Measurements from ENCODE around the gene ISOC1.

The ISOC1 gene

DNA sequence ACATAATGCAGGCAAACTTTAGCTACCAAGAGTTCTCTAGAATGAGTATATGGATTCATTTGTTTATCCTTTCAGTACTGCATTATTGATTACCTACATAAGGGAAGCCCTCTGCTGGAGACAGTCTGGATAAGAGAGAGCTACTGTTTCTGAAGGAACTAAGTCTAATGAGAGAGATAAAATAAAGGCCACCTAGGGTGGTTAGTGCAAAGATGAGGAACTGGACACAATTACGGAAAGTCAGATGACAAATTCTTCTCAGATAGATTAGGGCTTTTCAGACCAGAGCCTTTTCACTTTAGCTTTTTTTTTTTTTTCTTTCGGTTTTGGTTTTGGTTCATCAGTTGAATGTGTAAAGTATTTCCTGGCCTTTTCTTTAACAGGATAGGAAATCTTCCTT, 31.3 kb downstream of the ISOC1 start:
- no peak for DNase-seq (ENCODE audit: low read depth in 2 of 2)

DNA sequence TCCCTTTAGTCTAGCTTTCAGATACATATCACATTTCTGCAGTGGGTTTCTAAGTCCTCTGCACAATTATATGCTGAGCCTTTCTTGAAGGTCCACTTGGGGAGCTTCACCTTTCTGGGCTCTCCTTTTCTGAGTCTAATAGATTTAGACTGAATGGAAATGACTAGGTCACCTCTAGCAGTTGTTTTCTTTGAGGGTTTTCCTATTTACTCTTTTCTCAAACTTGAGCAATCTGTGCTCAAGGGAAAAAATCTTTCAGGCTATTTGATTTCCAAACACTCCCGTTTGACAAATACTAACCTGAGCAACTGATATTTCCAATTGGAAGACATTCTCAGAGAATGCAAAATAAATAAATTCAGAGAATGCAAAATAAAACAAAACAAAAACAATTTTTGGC, 39.0 kb downstream of the ISOC1 start:
- no peak for DNase-seq (ENCODE audit: low read depth in 2 of 2)

DNA sequence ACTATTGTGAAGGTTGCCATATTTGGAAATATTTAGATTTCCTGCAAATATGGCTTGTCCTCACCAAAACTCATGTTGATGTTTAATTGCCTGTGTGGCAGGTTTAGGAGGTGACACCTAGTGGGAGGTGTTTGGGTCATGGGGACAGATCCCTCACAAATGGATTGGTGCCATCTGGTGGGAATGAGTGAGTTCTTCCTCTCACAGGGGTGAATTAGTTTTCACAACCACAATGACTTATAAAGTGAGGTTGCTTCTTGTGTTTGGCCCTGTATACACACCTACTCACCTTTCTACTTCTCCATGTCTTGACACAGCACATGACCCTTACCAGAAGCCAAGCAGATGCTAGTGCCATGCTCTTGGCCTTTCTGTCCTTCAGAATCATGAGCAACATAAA, 41.1 kb downstream of the ISOC1 start:
- no peak for DNase-seq (ENCODE audit: low read depth in 2 of 2)

DNA sequence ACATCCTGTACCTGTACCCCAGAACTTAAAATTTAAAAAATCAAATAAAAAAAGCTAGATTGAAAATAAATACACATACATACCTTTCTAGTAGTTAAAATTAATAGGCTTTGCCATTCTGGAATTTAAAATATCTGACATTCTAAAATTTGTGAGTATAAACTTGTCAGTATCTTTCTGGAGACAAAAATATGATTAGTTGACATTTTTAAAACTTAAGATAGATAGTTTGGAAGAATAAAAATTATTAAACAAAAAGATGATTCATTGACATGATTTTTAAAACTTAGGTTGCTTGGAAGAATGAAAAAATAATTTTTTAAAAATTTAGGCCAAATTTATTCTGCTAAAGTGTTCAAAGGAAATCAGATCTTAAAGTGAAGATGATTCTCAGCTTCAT, 43.1 kb downstream of the ISOC1 start:
- no peak for DNase-seq (ENCODE audit: low read depth in 2 of 2)

DNA sequence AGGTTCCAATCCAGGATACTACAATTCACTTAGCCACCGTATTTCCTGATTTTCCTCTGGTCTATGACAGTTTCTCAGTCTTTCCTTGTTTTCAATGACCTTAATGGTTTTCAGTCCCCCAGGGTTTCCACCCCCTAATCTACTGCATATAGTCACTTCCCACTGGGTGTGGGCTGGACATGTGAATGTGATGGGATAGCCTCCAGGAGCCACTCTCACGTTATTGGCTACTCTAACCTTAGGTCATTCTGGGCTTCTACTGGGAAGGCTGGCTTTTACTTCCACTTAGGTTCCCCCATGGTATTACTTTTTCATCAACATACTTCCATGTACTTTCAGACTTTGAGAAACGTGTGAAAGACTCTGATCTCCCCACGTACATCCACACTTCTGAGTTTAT, 46.5 kb downstream of the ISOC1 start:
- no peak for DNase-seq (ENCODE audit: low read depth in 2 of 2)

DNA sequence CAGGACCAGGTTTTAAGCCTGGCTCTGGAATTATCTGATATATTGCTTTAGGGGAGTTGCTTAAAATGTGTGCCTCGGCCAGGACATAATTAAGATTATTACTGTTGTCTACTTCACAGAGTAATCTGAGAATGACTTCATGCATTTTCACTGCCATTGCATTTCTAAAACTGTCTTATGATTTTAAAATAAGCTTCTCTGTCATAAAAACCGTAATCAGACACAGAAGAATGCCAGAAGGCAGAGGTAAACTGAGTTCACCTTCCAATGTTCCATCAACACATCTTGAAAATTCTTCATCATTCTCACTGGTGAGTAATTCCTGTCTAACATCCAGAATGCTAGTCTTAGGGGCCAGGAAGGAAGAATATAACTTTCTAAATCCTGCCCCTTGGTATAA, 47.1 kb downstream of the ISOC1 start:
- DNase-seq (ENCODE audit: low read depth in 2 of 2), result no peak

DNA sequence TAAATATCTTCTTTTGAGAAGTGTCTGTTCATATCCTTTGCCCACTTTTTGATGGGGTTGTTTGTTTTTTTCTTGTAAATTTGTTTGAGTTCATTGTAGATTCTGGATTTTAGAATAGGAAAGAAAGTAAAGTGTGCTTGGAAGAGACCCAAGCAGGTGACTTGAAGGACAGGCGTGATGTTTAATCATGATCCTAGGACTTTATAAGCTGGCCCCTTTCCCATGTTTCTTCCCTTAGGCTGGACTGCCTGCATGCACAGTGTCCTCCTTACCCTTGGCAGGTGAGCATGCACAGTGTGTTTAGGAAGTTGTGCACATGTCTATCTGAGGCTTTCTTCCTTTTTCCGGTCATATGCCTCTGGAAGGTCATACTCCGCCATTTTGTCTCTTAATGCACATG, 61.3 kb downstream of the ISOC1 start:
- DNase-seq (ENCODE audit: low read depth in 2 of 2), result no peak

DNA sequence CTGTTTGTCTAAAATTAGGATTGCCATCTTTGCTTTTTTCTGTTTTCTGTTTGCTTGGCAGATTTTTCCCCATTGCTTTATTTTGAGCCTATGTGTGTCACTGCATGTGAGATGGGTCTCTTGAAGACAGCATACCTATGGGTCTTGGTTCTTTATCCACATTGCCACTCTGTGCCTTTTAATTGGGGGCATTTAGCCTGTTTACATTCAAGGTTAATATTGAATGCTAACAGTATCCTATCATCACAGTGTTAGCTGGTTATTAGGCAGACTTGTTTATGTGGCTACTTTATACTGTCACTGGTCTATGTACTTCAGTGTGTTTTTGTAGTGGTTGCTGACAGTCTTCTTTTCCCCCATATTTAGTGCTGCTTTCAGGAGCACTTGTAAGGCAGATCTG, 67.3 kb downstream of the ISOC1 start:
- DNase-seq (ENCODE audit: low read depth in 2 of 2), result no peak
